Epithelial cell of proximal tubule (primary cell): ENCODE data around the gene C1QTNF8. TPM values are rescaled to one million over a fixed set of nuclear protein-coding genes. Genes with fewer than 3 reads are reported as not detected.

Experiments
- DNase-seq: peaks from one replicate; pipeline ENCODE4 v3.0.0-alpha.2; 2011; ENCODE audit warnings: low read depth
- H3K4me3 ChIP-seq: 2 replicates; pipeline ENCODE4 v1.5.1; 2011; ENCODE audit warnings: low read depth, mild to moderate bottlenecking, low read length
- CTCF ChIP-seq: conservative IDR thresholded peaks from 2 replicates; pipeline ENCODE4 v1.5.1; 2012; ENCODE audit warnings: low read depth, mild to moderate bottlenecking, low read length
- total RNA-seq: library from RNA; depleted of rRNA; stranded (reverse); fragments of >200 nt; gene quantifications from 2 replicates; pipeline ENCODE4 v1.2.3, GENCODE V29; 2015

The C1QTNF8 gene
- total RNA-seq, 1 donor from 2014 or later: not detected

- no peak overlapping the region for H3K4me3 ChIP-seq
- DNase-seq: no peak
- no peak for TF ChIP-seq CTCF
Measured at GRCh38 chr16:1122398-1122765, 26.3 kb upstream of the C1QTNF8 start.

- TF ChIP-seq CTCF: no peak
- H3K4me3 ChIP-seq: no peak overlapping the region
- no peak for DNase-seq
Measured at GRCh38 chr16:1121601-1122397, 25.8 kb upstream of the C1QTNF8 start.

GRCh38 chr16:1121009-1121408, 25.0 kb upstream of the C1QTNF8 start:
- no peak for TF ChIP-seq CTCF
- DNase-seq: no peak
- no peak overlapping the region for H3K4me3 ChIP-seq

GRCh38 chr16:1120577-1120941, 24.5 kb upstream of the C1QTNF8 start:
- no peak for DNase-seq
- no peak overlapping the region for H3K4me3 ChIP-seq
- TF ChIP-seq CTCF: no peak

- no peak for TF ChIP-seq CTCF
- no peak for DNase-seq
- H3K4me3 ChIP-seq: no peak overlapping the region
Measured at GRCh38 chr16:1119766-1120576, 23.9 kb upstream of the C1QTNF8 start.

- no peak overlapping the region for H3K4me3 ChIP-seq
- TF ChIP-seq CTCF: no peak
- DNase-seq: no peak
Measured at GRCh38 chr16:1119129-1119528, 23.1 kb upstream of the C1QTNF8 start.
